HG03064 (cell line): Measurements from ENCODE around the gene RRP8.

ENCODE experiments used
- ATAC-seq: cut with Tn5 transposase; IDR thresholded peaks from one replicate; pipeline ENCODE4 v1.9.1; 2021; ENCODE audit warnings: low read depth; ENCODE audit not compliant: unreplicated experiment

Gene RRP8

DNA sequence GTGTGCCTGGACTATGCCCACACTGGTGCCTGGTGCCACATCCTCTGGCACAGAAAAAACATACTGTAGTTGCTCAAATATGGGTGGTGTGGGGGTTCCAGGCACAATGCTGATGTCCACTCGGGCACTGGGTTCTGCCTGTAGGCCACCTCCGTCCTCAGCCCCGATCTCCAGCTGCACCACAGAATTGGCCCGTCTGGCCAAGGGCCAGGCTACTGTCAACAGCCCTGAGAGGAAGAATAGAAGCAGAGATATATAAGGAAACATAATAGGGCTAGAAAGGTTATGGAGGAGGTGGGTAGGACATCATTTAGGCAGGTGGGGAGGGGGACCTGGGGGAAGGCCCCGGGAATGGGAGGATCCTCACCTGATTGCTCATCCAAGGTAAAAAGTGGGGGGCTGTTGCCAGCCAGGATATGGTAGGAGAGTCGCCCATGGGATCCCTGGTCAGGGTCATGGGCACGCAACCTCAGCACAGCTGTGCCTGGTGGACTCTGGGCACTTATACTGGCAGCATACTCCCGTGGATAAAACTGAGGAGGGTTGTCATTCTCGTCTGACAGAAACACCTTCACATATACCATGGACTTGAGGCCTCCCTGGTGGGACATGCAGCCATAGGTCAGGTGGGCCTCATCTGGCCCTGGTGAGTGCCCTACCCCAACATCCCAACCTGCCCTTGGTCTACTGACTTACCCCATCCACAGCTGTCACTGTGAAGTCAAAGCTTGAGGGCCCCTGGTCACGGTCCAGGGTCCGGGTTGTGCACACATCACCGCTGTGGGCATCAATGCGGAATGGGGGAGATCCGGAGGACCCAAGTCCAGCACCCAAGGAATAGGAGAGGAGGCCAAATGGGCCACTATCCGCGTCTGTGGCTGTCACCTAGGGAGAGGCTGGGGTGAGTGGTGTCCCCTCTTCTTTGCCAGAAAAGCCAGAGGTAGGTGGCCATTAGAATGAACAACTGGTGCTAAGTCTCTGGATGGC lies 30.3 kb upstream of the RRP8 start:
- no peak for ATAC-seq

DNA sequence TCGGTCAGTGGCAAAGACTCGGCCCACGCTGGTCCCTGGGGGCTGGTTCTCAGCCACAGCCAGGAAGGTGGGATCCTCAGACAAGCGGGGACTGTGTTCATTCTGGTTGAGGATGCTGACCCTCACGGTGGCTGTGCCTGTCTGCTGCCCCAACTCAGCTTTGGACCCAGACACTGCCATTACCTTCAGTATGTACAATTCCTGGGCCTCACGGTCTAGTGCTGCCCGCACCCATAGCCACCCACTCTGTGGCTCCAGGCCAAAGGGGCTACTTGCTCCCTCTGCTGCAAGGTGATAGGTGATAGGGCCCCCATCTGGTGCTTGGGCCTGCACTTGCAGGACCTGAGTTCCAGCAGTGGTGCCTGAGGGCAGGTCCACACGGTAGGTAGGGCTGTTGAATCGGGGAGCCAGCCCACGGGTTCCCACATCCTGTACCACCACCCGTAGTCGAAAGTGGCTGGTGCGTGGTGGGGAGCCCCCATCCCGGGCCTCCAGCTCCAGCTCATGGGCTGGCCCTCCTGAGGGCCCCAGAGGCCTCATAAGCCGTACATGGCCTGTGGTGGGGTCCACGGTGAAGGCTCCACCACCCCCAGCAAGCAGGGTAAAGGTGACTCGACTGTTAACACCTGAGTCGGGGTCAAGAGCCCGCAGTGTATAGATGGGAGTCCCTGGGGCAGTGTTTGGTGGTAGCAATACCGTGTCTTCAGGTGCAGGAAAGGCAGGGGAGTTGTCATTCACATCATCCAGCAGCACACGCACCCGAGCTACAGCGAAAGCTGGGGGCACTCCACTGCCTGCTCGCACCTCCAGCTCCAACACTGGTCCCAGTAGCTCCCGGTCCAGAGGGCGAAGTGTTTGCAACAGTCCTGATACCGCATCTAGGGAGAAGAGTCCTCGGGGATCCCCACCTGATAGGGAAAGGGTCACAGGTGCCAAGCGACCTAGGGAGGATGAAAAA lies 29.0 kb upstream of the RRP8 start:
- no peak for ATAC-seq

DNA sequence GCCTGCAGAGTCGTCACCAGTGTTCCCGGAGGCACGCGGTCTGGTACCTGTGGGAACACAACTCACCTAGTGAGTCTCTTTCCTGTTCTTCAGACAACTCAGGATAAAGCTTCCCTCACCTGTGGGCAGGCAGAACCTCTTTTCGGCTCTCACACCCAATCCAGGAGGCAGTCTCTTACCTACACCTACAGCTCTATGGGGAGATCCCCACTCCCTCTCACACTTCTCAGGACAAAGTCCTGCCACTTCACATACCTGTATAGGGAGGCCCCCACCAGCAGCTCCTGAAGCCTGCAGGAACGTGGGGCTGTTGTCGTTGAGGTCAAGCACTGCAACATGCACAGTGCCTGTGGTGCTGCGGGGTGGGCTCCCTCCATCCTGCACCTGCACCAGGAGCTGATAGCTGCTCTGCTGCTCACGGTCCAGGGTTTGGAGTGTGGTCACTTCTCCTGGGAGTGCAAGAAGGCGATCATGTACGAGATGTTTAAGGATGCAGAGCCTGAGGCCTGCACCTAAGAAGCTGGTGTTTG lies 28.0 kb upstream of the RRP8 start:
- ATAC-seq = no peak

DNA sequence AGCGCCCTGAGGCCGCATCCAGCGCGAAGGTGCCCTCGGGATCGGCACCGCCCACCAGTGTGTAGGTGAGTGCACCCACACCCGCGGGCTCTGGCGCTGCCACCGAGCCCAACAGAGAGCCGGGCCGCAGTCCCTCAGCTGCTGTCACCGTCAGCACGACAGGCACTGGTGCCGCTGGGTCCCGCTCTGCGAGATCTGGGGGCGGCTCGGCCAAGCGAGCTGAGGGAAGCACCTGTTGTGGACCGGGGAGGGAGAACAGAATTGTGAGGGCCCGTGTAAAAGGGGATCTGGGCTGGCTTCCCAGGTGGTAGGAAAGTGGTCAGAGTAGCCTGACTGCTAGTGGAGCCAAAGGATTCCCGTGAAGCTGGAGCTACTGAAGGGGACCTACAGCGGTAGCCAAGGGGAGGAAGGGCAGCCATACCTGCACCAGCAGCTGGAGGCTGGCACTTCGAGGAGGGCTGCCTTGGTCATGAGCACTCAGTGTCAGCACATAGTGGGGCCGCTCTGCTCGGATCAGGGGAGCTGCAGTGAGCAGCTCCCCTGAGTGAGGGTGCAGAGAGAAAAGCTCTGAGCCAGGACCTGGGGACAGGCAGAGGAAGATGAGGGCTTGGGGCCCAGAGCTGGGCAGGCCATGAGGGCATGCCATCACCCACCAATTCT lies 27.3 kb upstream of the RRP8 start:
- ATAC-seq = no peak

DNA sequence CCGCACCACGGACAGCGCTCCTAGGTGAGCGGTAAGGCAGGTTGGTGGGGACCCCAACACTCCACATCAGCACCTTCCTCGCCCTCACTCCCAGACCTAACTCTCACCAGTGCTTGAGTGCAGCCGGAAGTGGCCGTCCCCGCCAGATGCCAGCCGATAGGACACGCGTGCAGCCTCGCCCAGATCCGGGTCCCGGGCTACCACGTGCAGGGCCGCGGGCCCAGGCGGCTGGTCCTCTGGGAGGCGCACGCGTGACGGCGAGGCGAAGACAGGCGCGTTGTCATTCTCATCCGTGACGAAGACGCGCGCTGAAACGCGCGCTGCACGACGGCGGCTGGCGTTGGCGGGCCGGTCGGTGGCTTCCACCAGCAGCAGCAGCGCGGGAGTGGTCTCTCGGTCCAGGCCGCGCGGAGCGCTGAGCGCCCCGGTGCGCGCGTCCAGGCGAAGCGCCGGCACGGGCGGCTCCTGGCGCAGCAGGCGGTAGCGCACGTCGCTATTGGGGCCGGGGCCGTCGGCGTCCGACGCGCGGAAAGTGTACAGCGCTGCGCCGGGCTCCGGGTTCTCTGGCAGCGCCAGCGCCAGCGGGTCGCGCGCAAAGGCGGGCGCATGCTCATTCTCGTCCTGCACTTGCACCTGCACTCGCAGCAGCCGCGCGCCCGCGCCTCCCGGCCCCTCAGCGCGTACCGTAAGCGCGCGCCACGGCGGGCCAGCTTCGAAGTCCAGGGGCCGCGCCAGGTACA lies 26.6 kb upstream of the RRP8 start:
- ATAC-seq = no peak

DNA sequence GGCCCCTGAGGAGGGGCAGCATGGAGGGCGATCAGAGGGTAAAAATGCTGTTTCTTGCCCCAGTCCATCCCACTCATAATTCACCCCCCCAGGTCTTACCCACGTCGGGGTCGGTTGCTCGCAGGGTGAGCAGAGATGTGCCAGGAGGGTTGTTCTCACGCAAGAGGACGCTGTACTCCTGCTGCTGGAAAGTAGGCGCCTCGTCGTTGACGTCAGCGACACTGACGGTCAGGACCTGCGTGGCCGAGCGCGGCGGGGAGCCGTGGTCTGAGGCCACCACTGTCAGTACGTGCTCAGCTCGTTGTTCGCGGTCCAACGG lies 26.1 kb upstream of the RRP8 start:
- no peak for ATAC-seq

DNA sequence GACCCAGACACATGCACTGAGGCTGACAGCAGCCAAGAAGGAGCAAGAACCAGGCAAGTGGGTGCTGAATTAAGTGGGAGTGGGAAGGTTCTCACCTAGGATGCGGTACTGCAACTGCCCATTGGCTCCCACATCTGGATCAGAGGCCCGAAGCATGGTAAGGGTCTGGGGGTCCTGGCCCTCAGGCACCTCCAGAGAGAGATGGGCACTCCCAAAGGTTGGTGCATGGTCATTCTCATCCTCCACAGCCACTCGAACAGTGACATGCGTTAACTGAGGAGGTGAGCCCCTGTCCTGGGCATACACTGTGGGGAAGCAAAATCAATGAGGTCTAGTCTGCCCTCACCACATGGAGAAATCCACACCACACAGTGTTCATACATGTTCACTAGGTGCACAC lies 25.1 kb upstream of the RRP8 start:
- ATAC-seq = no peak

DNA sequence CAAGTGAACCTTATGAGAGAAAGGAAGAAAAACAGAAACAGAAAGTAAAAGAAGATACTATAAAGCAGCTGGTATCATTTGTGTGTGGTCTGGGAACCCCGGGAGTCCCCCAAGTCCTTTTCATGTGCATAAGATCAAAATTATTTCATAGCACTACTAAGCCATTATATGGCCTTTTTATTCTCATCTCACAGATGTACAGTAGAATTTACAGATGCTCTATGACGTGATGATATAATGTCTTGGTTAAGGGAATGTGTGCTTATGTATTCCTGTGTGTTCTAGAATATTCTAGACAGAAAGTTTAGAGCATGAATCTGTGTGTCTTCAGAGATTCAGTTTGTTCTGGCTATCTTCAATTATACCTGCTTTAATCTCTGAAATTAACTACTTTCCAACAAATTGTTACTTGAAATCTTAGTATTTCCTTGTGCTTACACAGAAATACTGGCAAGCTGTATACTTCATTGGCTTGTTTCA lies 24.4 kb upstream of the RRP8 start:
- peak; percentile 64 for ATAC-seq

DNA sequence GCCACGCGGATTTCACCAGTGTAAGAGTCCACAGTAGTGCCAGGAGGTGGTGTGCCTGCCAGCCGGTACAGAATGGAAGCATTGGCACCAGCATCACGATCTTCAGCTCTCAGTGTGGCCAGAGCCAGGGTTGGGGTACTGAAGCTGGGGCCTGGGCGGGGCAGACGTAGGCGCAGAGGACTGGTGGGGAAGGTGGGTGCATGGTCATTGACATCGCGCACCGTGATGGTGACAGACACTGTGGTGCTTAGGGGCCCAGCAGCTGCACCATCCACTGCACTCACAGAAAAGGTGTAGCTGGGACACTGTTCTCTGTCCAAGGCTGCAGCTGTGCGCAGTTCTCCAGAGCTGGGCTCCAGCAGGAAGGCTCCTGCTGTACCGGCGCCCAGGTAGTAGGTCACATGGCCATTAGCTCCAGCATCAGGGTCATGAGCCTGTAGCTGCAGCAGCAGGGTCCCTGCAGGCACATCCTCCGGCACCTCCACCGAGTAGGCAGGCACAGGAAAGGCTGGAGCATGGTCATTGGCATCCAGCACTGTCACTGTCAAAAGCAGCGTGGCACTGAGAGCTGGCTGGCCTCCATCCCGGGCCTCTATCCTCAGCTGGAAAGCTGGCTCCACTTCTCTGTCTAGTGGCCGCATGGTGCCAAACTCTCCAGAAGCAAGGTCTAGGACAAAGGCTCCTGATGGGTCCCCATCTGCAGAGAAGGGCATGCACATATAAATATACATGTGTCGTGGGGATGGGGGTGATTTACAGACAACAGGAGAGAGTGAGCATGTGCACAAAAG lies 23.8 kb upstream of the RRP8 start:
- peak; percentile 19 for ATAC-seq

DNA sequence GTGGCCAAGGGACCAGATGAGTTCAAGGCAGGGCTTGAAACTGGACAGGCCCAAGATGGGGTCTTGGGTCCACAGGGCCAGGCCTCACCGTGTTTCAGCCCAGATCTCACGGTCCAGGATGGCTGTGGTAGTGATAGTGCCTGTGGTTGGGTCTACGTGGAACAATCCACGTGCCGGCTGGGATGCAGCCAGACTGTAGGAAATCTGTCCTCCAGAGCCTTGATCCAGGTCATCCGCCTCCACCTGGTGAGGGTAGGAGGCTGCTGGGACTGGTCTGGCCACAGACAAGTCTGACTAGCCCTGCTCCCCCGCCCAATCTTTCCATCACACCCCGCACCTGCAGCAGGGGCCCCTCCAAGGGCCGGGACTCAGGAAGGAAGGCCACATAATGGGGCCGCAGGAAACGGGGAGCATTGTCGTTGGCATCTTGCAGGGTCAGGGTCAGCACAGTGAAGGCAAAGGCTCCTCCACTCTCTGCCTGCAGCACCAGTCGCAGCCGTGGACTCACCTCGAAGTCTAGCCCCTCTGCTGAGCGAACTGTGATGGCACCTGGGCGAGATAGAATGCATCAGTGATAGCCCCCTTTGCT lies 22.5 kb upstream of the RRP8 start:
- no peak for ATAC-seq

DNA sequence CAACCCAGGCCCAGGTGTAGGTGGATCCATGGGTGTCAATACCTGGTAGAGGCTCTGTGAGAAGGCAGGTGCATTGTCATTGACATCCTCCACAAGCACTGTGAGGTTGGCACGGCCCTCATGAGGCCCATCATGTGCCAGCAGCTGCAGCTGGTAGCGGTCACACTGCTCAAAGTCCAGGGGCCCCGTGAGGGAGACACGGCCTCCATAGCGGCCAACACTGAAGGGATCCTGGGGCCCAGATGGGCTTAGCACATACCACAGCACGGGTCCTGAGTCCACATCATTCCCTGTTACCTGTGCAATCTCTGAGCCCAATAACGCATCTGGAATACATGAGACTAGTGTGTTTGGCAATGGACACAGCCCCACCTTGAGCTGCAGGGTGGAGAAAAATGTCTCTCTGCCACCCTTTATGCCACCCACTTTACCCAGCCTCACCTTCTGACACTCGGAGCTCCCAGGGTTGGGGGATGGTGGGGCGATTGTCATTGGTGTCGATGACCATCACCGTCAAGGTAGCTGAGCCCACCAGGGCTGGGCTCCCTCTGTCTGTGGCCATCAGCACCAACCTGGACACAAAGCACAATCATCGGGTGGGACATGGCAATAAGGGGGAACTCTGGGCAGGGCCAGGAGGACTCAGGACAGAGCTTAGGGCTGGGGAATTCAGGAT lies 21.9 kb upstream of the RRP8 start:
- ATAC-seq = no peak

DNA sequence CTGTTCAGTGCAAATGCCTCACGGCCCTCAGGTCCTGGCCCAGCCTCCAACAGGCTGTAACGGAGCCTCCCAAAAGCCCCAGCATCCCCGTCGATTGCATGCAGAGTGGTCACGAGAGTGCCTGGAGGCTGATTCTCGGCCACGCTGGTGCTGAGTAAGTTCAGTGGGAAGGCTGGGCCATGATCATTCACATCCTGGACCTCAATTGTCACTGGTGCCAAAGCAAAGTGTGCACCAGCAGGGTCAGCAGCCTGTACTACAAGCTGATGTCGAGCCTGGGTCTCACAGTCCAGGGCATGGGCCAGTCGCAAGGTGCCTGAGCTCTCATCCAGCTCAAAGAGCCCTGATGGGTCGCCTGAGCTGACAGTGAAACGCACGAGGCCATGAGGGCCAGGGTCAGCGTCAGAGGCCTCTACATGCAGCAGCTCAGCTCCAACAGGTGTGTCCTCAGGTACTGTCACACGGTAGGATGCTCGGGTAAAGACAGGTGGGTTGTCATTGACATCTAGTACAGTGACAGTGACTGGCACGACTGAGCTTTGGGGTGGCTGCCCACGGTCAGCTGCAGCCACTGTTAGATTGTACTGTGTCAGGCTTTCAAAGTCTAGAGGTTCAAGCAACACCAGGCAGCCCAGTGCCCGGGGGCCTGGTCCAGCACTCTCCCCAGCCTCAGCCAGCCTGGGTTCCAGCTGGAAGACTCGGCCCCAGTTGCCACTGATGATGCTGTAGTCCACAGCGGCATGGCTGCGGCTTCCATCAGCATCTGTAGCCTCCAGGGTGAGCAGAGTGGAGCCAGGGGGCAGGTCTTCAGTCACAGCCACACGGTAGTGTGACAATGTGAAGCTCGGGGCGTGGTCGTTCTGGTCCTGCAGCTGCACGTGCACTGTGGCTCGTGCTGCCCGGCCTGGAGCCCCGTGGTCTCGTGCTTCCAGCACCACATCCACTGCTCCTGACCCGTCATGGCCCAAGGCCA lies 20.3 kb upstream of the RRP8 start:
- no peak for ATAC-seq

DNA sequence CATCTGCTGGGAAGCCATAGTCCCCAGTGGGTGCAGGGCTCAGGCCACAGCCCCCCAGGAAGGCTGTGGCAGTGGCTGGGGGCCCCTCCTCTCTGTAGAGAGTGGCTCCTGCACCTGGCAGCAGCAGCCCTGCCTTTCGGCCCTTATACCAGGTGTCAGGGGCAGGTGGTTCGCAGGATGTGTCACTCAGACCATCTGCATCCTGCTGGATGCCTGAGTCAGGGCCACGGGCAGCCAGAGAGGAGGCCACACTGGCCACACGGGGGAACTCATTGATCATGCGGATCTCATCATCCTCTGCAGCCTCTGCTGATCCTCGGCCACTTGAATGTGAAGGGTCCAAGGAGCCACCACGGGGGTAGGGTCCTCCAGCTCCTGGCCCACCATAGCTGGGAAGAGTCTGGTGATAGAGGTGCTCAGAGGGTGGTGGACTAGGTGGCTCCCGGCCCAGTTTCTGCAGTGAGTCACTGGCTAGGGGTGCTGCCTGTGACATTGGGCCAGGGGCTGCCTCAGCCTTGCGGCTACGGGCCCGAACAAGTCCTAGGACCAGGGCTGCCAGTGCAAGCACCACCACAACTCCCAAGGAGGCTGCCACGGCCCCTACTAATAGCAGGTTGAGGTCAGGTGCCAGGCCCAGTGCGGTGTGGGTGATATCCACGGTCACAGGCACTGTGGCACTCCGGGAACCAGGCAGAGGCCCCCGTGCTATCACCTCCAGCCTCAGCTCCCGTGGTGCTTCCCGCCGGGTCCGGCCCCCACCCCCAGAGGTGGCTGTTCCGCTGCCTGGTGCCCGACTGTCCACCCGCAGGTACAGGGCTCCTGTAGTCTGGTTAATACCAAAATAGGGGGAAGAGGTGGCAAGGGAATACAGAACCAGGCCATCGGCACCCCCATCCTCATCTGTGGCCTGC lies 19.1 kb upstream of the RRP8 start:
- ATAC-seq = no peak

DNA sequence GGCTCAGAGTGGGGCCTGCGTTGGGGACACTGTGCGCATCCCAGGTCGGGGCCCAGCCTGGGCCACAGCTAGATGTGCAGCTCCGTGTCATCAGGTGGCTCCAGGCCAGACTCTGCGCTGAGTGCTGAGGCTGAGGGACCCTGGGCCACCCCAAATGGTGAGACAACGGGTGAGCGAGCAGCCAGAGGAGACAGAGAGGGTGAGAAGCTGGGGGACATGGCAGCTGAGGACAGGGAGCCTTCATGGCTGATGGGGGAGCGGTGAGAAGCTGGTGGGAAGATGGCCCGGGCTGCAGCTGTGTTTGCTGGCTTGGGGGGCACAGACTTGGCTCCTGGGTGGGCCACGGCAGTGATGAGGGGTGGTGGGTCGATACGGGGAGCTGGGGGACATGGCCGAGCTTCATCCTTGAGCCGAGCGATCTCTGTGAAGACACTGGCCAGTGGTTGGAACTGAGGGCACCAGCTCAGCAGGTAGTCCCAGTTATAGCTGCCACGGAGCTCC lies 18.3 kb upstream of the RRP8 start:
- no peak for ATAC-seq

DNA sequence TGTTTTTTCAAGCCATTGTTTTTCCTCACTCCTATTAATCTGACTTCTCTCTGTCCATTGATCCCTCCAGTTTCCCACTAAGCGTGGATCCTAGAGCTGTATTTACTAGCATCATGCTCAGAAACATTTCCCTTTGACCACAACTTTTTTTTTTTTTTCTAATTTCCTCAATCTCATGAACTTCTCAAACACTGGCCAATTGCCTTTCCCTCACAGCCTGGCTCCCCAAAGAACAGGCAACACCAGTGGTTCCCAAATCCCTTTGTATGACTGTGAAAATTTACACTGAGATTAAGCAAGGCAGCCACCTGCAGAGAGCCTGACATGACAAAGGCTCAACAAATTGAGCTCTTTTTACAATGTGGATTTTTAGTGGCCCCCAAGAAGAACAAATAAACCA lies 17.2 kb upstream of the RRP8 start:
- ATAC-seq = no peak
